Activated CD8-positive, alpha-beta memory T cell treated with anti-CD3 and anti-CD28 coated beads for 1 hour (primary cell): Measurements from ENCODE around the gene GABBR2.
"Not testable (repeated sequence)": the region's sequence is repeated elsewhere in the genome, so short reads cannot be mapped to it uniquely, and the experiment has no call there.

ENCODE experiments used
- DNase-seq, 2 donors: peaks; one replicate each; pipeline ENCODE4 v3.0.0-alpha.2; 2020; ENCODE audit warnings: low read depth in 1 of 2; ENCODE audit errors: extremely low read depth in 1 of 2

The GABBR2 gene

DNA sequence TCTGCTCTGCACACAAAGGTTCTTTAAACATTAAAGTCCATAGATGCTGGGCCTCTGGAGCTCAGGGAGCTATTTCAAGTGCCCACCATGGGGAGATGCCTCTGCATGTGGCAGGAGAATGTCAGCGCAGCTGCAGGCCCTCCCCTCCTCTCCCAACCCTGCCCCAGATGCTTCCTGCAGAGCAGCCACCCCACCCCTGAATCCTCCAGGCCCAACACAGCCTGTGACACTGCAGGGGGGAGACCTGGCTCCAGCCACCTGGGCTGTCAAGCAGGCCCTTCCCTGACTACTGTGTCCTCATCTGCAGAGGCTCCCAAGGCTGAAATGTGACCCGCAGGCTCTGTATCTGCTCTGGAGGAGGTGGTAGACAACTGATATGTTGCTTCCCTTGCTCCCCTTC, 213.9 kb downstream of the GABBR2 start:
- DNase-seq: no peak

DNA sequence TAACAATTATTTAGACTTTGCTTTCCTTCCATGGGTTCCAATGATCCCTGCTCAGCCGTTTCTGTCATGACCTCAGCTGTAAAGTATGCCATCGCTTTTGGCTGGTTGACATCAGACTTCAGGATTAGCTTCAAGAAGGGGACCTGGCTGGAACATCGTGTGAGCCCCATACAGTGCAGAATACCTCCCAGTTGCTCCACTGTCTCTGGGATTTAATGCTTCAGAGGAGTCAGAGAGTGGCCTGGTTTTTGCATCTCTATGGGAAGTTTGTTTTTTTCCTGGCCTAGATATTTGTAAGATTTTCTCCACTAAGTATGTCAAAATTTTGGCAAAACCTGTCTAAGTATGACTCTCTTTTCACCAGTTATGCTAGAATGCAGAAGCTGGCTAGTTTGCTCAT, 216.9 kb downstream of the GABBR2 start:
- DNase-seq: no peak

DNA sequence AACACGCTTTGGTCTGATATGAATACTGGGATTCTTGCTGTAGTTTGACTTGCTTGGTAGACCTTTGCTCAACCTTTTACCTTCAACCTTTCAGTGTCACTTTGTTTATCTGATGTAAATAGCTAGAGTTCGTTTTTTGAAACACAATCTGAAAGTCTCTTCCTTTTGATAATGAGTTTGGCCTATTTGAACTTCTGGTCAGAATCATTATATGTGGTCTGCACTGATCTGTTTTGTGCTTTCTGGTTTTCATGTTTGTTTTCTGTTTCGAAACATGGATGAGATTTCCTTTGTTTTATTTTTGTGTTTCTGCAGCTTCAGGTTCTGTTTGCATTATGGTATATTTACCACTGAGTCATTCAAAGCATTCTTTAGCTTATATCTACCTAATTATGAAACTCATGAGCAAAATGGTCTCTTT, 217.5 kb downstream of the GABBR2 start:
- DNase-seq: no peak

DNA sequence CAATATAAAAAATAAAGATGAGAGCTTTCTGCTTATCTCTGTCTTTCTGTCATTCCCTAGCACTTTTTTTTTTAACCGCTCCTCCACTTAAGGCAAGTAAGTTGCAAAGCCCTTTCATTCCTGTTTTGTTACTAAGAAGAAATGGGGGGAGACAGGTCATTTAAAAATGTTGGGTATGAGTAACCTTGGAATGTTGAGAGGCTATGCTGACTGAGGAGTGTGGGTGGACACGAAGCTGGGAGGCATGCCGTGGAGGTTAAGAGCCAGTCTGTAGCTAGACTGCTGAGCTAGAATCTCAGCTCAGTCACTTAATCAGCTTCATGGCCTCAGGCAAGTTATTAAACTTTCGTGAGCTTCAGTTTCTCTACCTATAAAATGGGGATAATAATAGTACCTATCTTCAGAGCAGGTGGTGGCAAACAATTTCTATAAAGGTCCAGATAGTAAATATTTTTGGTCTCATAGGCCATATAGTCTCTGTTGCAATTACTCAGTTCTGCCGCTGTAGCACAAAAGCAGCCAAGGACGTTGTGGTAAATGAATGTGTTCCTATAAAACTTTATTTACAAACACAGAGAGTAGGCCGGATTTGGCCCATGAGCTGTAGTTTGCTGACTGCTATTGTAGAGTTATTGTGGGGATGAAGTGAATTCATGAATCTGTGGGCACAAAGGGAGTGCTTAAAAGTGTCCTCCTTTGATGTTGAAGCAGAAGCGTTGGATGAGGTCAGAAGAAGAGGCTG, 220.0 kb downstream of the GABBR2 start:
- no peak for DNase-seq

DNA sequence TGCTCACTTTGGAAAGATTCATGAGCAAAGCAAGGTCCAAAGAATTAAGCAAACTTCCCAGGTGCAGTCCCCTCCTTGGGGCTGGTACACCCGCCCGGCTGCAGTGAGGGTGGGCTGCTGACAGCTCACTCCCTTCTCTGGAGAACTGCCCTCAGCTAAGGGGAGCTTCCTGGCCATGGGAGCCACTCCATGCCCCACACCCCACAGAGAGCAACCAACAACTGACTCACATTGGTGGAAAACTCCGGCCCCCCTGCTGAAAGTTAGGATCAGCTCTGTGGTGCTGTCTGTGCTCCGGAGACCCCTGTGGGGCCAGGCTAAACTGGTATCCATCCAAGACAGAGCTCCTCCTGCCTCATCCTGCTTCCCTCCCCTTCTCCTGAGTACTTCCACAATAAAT, 223.0 kb downstream of the GABBR2 start:
- DNase-seq: no peak

DNA sequence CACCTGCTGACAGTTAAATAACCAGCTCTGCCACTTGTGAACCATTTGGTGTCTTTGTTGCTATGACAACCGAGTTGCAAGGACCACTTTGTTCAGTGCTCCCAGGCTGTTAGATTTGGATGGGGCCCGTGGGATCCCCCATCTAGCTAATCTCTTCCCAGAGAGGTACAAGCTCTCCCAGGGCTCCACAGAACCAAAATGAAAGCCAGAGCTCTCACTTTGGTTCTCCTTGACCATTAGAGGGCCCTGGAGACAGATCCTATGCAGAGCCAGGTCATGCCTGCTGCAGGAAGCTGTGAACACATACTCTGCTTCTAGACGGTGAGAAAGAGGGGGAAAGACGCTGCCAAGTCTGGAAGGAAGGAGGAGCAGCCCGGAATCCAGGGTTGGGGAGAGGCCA, 224.6 kb downstream of the GABBR2 start:
- DNase-seq: no peak

DNA sequence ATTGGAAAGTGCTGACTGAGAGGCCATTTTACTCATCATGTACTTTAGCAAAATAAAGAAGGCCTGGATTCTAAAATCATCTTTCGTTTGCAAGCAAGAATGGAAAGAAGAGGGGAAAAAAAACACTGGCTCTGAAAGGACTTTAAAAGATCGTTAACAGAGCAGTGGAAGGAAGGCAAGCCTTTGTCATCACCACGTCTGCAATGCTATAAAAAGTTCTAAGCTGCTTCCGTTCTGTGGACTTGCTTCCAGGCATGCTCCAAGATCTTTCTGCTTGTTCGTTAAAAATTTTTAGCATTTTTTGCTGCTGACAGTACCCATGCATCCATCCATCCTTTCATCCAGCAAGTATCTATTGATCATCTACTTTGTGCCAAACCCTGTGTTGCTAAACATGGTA, 226.5 kb downstream of the GABBR2 start:
- DNase-seq: no peak

DNA sequence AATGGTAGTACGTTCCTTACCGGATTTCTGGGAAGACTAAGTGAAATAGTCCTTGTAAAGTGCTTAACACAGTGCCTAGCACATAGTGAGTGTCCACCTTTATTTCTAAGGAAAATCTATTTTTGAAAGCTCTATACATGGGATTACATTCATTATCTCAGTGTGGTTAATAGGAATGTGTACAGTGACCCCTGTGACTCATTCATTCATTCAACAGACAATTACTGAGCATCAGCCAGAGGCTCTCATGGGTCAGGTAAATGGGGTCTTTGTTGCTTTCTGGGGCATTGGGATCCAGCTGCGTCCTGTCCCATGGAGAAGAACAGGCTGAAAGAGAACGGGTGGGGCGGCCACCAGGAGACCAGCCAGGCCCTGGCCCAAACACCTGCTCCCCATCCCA, 227.1 kb downstream of the GABBR2 start:
- no peak for DNase-seq

DNA sequence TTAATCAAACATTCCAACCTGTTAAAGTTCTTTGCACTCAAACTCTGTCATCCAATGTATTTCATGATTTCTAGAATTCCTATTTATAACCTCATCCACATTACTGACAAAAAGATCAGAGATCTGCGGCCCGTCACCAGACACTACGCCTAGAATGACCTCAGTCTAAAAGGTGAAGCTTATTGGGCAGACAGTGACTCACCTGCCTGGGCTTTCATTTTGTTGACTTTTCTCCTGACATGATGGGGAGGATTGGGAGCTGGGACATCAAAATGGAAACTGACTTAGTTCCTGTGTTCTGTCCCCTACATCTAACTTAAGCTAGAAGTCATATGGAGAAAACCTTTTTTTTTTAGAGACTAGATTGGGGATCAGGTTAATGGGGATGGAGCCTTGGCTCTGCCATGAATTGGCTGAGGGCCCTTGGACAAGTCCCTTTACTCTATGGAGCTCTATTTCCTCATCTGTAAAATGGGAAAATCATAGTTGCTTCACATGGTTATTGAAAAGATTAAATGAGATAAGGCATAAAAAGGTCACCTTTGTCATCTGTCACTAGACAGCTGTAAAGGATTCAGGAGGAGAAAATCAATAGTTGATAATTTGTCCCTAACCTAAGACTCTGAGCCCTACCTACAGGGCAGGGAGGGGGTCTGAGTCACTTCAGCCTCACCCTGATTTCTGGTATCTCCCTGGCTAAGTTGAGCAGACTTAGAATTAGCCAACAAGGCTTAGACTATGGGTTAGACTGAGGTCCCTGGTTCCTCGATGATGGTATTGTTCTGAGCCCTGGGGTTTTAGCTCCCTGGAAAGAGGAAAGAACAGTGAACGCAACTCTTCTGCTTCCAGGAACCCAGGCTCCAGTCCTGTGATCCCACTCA, 228.5 kb downstream of the GABBR2 start:
- no peak for DNase-seq

DNA sequence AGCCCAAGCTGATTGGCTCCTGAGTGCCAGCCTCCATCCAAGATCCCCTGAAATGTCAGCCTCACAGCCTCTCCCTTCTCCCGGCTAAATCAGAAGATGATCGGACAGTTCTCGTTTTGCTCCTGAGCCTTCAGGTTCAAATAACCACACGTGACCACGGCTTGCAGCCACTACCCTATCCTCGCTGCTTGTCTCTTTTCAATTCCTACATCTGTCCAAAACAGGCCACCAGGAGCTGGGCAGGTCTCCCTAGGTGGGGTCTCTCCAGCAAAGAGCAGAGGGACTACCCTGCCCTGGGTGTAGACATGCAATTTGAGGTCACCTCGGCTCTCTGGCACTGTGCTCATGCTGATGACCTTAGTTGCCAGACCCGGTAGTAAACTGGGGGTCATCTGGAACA, 229.3 kb downstream of the GABBR2 start:
- DNase-seq: no peak

DNA sequence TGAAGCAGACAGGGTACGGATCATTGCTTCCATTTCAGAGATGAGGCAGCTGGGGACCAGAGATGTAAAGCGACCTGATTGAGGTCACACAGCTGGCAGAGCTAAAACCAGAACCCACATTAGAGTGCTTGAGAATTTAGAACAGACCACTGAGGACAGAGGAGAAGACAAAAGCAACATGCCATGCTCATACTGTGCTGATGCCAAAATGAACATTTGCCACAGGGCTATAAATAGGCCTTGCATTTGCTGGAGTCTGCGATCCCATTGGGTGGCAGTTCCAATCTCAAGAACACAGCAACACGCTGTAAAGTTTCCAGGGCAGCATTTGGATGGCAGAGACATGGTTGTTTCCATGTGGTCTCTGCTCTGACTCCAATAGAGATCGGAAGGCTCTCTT, 230.9 kb downstream of the GABBR2 start:
- no peak for DNase-seq

DNA sequence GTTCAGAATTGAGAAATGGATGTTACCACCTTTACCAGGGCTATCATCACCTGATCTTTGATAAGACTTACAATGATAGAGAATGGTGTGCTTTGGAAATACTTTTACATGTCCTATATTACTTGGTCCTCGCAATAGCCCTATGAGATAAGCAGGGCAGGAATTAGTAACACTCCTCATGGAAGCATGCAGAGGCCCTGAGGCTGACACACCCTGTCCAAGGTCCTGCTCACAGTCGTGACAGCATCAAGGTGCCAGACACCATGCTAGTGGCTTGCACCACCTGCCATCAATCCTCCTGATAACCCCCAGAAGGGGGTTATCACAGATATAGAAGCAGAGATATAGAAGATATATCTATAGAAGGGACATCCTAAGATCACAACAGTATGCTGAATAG, 236.5 kb downstream of the GABBR2 start:
- DNase-seq: no peak

DNA sequence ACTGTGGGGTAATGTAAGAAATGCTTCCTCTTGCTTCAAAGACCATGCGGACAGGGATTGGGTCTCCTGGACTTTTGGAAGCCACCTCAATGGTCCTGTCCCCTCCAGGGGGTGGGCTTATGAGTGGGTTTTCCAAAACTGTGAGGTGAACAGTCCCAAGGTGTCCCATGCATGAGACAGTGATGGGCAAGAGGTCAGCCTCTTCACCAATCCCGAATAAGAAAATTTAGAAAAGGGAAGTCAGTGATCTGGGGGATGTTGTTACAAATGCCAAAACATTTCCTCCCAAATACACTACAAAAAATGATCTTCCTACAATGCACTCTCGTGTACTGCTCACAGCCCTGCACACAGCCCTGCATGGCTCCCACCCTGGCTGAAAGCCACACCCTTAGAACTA, 237.6 kb downstream of the GABBR2 start:
- no peak for DNase-seq

DNA sequence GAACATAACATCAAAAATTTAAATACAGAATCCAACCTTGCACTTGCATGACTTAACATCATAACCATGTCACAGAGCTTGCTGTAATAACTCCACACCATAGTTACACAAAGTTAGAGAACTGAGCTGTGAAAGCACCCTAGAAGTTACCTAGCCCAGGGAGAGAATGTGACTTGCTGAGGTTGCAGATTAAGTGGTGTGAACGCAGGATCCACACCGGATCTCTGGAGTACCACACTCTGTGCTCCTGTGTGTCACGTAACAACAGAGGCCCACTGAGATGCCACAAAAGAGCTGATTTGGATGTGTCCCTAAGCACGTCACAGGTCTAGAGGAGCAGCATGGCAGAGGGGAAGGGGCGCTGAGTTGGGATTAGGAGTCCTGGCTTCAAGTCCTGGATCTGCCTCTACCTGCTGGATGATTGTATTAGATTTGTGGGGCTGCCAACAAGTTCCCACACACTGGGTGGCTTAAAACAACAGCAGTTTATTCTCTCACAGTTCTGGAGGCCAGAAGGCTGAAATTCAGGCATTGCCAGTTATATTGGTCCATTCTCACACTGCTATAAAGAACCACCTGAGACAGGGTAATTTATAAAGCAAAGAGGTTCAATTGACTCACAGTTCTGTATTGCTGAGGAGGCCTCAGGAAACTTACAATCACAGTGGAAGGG, 240.0 kb downstream of the GABBR2 start:
- no peak for DNase-seq

DNA sequence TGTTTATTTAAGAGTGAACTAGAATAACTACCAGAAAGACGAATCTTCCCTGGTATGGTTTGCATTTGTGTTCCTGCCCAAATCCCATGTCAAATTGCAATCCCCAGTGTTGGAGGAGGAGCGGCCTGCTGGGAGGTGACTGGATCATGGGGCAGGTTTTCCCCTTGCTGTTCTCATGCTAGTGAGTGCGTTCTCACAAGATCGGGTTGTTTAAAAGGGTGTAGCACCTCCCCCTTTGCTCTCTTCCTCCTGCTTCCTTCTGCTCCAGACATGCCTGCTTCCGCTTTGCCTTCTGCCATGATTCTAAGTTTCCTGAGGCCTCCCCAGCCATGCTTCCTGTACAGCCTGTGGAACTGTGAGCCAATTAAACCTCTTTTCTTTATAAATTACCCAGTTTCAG, 242.9 kb downstream of the GABBR2 start:
- no peak for DNase-seq

DNA sequence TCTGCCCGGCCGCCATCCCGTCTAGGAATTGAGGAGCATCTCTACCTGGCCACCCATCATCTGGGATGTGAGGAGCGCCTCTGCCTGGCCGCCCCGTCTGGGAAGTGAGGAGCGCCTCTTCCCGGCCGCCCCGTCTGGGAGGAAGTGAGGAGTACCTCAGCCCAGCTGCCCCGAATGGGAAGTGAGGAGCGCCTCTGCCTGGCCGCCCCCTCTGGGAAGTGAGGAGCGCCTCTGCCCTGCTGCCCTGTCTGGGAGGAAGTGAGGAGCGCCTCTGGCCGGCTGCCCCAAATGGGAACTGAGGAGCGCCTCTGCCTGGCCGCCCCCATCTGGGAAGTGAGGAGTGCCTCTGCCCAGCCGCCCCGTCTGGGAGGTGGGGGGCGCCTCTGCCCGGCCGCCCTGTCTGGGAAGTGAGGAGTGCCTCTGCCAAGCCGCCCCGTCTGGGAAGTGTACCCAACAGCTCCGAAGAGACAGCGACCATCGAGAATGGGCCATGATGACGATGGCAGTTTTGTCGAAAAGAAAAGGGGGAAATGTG, 244.5 kb downstream of the GABBR2 start:
- not testable (repeated sequence) for DNase-seq

DNA sequence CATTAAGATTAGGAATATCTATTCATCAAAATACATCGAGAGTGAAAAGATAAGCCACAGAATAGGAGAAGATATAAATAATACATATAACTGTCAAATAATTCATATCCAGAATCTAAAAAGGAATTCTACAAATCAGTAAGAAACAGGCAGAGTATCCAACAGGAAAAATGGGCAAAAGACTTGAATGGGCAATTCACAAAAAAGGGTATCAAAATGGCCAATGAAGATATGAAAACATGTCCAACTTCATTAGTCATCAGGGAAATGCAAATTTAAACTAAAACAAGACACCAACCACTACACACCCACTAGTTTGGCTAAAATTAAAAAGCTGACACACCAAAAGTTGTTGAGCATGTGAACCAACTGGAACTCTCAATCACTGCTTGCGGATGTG, 246.4 kb downstream of the GABBR2 start:
- DNase-seq: no peak

DNA sequence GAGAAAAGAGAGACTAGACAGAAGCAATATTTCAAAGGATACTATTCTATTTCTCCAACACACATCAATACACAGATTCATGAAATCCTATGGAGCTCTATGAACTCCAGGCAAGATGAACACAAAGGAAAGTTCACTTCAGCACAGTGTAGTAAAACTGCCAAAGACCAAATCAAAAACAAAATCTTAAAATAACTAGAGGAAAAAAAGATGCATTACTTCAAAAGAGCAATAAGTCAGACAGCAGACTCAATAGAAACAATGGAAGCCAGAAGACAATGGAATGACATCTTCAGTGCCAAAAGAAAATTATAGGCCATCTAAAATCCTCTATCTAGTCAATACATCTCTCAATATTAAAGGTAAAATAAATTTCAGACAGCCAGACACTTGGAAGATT, 248.0 kb downstream of the GABBR2 start:
- no peak for DNase-seq

DNA sequence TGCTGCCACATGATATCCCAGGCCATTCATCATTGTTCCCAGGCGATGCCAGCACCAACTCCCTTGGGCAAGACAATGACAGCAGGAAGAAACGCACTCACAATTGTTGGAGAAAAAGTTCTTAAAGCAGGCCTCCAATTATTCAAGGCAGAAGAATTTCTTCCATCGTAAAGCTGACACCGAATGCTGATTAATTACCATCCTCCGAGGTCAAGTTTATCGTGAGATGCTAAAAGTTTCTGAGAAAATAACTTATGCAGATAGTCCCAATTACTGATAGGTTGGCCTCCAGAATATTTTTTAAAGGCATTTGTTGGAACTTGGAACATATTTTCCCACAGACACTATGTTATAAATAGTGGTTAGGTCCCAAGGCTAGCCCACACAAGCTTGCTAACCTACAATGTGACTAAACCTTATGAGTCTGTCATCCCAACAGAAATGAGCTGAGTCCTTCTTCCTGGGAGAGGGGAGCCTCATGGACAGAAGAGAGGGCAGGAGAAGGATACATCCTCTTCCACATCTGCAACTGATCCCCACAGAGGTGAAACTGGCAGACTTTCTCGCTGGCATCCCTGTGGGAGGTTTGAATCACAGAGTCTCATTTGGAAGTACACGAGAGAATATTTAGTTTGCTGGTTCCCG, 250.9 kb downstream of the GABBR2 start:
- no peak for DNase-seq

DNA sequence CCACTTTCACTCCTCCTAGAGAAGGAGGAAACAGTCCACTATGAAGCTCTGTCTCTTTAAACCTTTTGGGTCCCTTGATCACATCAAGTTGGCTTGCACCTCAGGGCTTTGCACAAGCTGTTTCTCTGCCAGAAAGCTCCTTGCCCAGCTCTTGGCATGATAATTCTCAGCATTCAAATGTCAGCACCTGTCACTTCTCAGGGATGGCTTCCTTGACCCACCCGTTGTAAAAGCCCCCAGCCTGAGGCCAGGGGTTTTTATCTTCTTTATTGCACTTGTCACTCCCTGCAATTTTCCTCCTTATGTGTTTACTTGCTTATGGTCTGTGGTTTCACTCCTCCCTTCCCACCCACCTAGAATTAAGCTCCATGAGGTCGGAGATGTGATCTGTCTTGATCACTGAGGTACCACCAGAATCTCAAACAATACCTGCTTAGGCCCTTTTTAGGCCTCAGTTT, 252.6 kb downstream of the GABBR2 start:
- DNase-seq: no peak
